ENCODE measurements around the gene ANAPC7. TPM values are rescaled to one million over a fixed set of nuclear protein-coding genes. Genes with fewer than 3 reads are reported as not detected.
"Not testable (repeated sequence)": the region's sequence is repeated elsewhere in the genome, so short reads cannot be mapped to it uniquely, and the experiment has no call there.

ANAPC7 gene
- polyA plus RNA-seq, 1 donor from 2014 or later = 24.9 TPM

DNA sequence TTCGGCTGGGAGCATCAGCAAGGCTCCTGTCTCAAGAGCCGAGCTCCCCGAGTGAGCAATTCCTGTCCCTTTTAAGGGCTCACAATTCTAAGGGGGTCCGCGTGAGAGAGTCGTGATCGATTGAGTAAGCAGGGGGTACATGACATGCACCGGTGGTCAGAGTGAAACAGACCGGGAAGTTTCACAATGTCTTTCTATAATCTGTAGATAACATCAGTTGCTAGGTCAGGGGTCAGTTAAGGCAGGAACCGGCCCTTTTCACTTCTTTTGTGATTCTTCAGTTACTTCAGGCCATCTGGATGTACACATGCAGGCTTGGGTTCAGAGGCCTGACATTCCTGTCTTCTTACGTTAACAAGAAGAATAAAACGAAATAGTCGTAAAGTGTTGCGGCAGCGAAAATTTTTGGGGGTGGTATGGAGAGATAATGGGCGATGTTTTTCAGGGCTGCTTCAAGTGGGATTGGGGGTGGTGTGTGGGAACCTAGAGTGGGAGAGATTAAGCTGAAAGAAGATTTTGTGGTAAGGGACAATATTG is 1.7 kb upstream of the ANAPC7 start:
- H3K4me3 Mint-ChIP-seq, H3K27me3 Mint-ChIP-seq, H3K9me3 Mint-ChIP-seq, H3K27ac Mint-ChIP-seq, H3K36me3 Mint-ChIP-seq: not testable (repeated sequence)
- H3K4me1 Mint-ChIP-seq = peaks cover 14 to 20% (median 14%) of the 10 kb centered on the region in 3 donors

DNA sequence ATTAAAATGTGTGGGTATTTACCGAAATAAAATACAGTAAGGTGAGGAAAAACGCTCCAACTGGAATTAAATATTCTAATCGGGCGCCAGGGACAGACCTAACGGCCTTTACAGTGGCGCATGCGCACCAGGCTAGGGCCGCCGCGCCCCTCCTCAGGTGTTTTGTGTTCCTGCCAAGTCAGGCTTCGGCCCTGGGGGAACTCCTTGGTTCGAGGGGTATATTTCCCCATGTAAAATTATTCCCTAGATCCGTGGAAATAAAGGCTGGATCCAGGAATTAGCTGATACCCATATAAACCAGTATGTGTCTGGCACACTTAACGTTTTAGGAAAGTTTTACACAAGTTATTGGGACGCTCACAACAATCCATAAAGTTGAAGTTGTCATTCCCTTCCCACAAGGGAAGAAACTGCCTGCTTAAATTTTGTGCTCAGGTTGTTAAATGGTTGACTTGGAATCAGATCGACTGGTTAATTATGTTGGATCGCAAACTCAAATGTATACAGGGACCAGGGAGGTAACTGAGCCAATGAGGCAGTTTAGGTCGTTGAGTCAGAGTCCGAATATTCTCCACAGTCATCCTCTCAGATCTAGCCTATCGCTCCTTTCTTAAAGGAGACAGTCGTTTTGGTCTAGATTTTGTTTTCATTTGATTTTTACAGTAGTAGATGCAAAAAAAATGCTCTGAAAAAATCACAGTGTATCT is 621 bp upstream of the ANAPC7 start:
- H3K36me3 Mint-ChIP-seq = peaks cover 2% of the 10 kb centered on the region

DNA sequence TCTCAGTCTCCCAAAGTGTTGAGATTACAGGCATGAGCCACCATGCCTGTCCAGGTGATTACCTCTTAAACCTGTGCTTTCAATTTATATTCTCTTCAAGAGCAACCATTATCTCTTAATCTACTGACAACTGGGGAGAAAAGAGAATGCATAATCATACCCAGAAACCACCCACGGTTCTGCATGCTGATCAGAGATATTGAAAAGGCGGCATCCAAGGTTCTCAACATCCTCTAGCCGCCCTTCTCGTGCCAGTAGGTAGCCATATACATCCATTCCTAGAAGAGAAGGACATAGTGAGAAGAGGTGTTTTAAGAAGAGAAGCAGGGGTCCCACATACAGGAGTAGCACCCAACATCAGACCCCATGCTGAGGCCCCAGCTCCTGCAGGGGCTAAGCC is 20.8 kb downstream of the ANAPC7 start:
- Mint-ChIP-seq H3K9me3 (no peaks in the 10 kb centered on the region), H3K4me1 (peaks cover 3 to 4% (median 4%) of the 10 kb centered on the region in 3 donors), H3K27me3 (no peaks in the 10 kb centered on the region), H3K36me3 (peaks cover 4% of the 10 kb centered on the region), H3K27ac (no peak overlapping the region), H3K4me3 (no peak overlapping the region)

More for the DNA sequence above, 621 bp upstream of the ANAPC7 start:
- Mint-ChIP-seq H3K4me1 (peaks cover 17 to 22% (median 21%) of the 10 kb centered on the region in 3 donors), H3K27ac (peak overlapping the region; percentile 99 to 100 (median 99)), H3K9me3 (no peaks in the 10 kb centered on the region), H3K27me3 (no peaks in the 10 kb centered on the region), H3K4me3 (peak overlapping the region in 3 of 4 donors; percentile 98 to 100 (median 99))

DNA sequence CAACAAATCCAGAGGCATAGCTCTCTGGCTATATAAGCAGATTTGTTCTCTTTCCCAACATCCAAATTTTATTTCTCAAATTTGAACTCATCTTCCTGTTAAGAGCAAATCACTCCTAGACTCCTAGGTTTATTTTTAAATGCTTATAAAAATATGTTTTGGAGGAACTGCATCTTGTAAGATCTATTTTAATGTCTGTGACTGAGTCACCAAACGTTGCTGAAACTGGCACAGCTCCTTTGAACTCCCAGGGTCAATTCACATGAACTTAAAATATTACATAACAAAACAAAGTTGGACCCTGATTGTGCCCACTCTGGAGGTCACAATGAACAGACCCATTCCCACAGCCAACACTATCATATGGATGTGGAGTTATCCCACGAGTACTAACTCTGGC is 23.9 kb downstream of the ANAPC7 start:
- Mint-ChIP-seq H3K27ac (no peak overlapping the region), H3K4me3 (no peak overlapping the region), H3K36me3 (peaks cover 8% of the 10 kb centered on the region), H3K27me3 (no peaks in the 10 kb centered on the region), H3K4me1 (peaks cover 0 to 2% (median 2%) of the 10 kb centered on the region in 3 donors), H3K9me3 (no peaks in the 10 kb centered on the region)

DNA sequence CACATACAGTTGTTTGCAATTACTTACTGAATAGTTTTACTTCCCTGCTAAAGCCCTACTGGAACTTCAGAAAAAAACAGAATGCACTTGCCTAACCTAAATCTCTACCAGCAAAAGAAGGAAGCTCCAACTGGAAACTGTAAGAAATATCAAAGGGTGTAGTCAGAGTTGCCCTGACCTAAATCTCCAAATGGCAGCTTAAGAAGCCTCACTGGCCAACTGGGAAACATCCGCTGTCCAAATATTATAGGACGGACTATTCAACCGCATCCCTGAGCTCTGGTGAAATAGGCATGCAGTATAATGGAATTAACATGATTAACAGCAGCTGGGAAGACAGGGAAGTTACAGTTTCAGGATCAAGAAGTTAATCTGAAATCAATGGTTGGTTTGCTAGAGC is 24.3 kb downstream of the ANAPC7 start:
- Mint-ChIP-seq H3K36me3 (peaks cover 8% of the 10 kb centered on the region), H3K9me3 (no peaks in the 10 kb centered on the region), H3K27me3 (no peaks in the 10 kb centered on the region), H3K4me3 (no peak overlapping the region), H3K27ac (no peak overlapping the region), H3K4me1 (peaks cover 0 to 2% (median 0%) of the 10 kb centered on the region in 3 donors)

DNA sequence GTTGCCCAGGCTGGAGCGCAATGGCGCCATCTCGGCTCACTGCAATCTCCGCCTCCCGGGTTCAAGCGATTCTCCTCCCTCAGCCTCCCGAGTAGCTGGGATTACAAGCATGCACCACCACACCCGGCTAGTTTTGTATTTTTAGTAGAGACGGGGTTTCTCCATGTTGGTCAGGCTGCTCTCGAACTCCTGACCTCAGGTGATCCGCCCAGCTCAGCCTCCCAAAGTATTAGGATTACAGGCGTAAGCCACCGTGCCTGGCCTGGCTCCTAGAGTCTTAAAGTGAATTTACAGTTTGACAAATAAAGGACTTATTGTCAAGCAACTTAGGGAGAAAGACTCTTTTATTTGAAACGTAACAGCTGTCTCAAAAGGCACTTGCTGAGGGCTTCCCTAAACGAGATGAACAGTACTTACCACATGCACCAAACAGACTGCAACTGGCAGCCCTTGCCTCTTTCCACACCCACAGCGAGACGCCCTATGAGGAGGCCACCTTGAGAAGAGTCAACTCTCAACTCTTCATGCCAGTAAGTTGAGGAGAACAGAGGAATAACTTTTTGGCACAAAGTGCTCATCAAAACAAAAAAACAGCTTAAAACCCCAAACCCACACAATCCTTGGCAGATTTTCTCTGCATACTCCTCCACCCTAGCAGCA is 25.2 kb downstream of the ANAPC7 start:
- H3K36me3 Mint-ChIP-seq, H3K9me3 Mint-ChIP-seq, H3K27me3 Mint-ChIP-seq, H3K27ac Mint-ChIP-seq, H3K4me3 Mint-ChIP-seq, H3K4me1 Mint-ChIP-seq: not testable (repeated sequence)

DNA sequence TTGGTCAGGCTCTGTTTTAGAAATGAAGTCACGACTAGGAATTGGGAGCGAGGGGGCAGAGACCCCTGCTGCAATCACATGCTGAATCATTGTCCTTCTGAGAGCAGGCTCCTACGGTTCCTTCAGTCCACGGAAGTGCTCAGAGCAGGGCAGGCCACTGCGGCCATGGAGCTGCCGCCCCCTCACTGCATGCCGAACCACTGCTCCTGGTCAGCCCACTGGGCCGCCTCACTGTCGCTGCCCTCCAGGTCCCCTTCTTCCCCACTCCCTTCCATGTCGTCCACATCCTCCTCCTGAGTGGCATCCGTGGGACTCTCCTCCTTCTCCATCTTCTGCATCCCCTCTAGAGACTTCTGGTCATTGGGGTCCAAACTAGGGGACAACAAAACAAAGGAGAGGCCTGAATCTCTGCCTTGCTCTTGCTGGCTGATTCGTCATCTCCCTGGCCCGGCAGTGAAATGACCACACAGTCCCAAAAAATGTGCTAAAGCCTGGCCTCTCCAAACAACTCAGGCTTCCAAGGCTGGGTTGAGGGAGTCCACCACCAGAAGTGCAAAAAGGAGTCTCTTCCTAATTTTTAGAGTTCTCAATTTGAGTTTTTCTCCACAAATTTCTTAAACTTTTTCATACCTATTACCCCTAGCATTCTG is 29.4 kb downstream of the ANAPC7 start:
- no peak overlapping the region for H3K27ac Mint-ChIP-seq
- no peak overlapping the region for H3K4me3 Mint-ChIP-seq
- H3K27me3 Mint-ChIP-seq = no peaks in the 10 kb centered on the region
- peaks cover 4% of the 10 kb centered on the region for H3K36me3 Mint-ChIP-seq
- H3K4me1 Mint-ChIP-seq = peaks cover 8 to 11% (median 10%) of the 10 kb centered on the region in 3 donors
- no peaks in the 10 kb centered on the region for H3K9me3 Mint-ChIP-seq

DNA sequence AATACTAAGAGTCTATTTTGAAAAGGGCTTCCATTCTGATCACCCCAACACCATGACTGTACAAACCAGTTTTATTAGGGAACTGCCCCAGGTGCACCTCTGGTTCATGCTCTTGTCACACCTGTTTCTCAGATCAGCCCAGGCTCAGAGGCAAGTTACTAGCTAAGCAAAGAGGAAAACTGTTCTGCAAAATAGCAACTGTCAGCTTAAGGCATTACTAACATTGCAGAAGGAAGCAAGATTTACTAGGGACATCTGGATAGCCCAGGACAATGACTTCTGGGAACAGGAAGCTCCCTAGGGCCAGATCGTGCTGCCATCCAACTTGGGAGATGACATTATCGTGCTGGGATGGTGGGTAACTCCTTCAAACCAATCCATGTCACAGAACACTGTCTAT is 30.1 kb downstream of the ANAPC7 start:
- H3K27ac Mint-ChIP-seq = no peak overlapping the region
- H3K4me1 Mint-ChIP-seq = peaks cover 11 to 13% (median 12%) of the 10 kb centered on the region in 3 donors
- H3K9me3 Mint-ChIP-seq = no peaks in the 10 kb centered on the region
- no peaks in the 10 kb centered on the region for H3K27me3 Mint-ChIP-seq
- peaks cover 4% of the 10 kb centered on the region for H3K36me3 Mint-ChIP-seq
- no peak overlapping the region for H3K4me3 Mint-ChIP-seq

DNA sequence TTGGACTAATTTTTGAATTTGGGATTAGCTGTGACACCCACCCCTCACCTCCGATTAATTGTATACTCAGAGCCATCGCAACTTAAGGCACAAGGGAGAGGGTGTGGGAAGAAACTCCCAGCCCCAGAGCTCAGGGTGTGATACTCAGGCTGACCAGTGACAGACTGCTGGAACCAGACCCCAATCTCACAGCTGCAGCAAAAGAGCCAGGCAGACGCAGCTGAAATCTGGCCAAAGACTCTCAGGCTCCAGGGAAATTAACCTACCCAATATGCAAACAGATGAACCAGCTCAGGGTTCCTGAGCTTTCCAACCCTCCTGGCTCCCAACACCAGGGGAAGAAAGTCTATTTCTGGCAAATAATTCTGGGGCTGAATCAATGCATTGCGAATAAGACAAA is 30.5 kb downstream of the ANAPC7 start:
- Mint-ChIP-seq H3K4me3 (no peak overlapping the region), H3K4me1 (peaks cover 12 to 15% (median 14%) of the 10 kb centered on the region in 3 donors), H3K36me3 (peaks cover 4% of the 10 kb centered on the region), H3K27me3 (no peaks in the 10 kb centered on the region), H3K9me3 (no peaks in the 10 kb centered on the region), H3K27ac (peak overlapping the region in 1 of 3 donors; percentile 89)

DNA sequence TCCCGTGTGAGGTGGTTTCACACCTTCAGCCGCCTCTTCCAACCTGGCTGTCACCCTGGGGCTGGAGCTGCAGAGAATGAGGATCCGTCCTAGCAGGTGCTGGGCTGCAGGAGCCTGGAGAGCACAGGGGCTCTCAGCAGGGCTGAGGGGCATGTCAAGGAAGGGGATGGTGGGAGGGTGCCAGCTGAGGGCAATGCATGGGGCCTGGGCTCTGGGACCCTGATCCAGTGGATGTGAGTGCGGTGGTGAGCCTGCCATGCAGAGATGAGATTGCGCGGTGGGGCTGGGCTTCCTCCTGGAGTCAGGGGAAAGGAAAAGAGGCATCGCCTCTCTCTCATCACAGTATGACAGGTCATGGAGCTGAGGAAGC is 31.5 kb downstream of the ANAPC7 start:
- peaks cover 12 to 15% (median 14%) of the 10 kb centered on the region in 3 donors for H3K4me1 Mint-ChIP-seq
- peaks cover 4% of the 10 kb centered on the region for H3K36me3 Mint-ChIP-seq
- peak overlapping the region in 2 of 3 donors; percentile 88 to 89 for H3K27ac Mint-ChIP-seq

DNA sequence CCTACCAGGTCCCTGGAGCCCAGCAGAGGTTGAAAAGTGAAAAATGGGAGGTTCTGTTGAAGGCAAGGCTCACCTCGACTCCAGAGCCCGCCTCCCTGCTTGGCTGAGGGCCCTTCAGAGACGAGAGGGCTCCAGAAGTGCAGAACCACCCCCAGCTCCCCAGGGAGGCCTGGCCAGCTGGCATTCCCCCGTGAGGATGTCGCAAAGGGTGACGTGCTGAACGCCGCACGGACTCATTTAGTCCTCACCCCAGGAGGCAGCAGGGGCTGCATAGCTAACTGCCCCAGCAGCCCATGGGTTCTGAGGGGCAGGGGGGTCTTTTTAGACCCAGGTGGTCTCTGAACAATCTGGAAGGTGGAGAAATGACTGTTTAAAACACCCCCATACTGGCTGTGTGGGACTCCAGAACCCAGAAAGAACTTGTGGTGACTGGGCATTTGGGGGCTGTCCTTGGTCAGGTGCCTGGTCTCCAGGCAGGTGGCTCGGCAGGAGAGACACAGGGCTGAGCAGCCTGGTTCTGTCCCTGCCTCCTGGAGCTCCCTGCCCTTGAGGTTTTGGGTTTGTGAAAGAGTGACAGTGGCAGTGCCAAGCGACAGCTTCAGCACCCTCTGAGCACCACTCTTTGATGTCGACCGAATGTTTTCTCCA is 32.0 kb downstream of the ANAPC7 start:
- Mint-ChIP-seq H3K27ac (peak overlapping the region; percentile 88 to 91 (median 89)), H3K4me3 (peak overlapping the region in 2 of 4 donors; percentile 33 to 73), H3K4me1 (peaks cover 12 to 15% (median 14%) of the 10 kb centered on the region in 3 donors)

More for the DNA sequence above, 31.5 kb downstream of the ANAPC7 start:
- no peaks in the 10 kb centered on the region for H3K27me3 Mint-ChIP-seq
- no peaks in the 10 kb centered on the region for H3K9me3 Mint-ChIP-seq
- no peak overlapping the region for H3K4me3 Mint-ChIP-seq

DNA sequence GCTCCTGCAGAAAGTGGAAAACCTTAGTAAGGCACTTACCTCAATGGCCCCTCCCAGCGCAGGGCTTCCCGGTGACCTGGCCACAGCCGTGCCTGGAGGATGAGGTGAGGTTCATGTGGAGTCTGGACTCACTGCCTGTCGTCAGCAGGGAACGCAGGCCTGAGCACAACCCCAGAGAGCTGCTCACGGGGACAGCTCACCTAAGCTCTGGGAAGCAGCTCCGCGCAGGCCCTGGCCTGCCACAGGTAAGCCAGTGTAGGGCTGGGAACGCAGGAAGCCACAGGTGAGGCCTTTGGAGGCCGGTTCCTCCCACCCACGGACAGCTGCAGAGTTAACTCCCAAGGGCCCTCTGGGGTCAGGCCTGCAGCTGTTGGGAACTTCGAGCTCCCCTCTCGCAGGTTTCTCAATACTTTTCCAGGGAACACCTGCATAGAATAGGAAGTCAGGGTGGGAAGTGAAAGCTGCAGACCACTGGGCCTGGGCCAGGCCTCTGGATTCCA is 32.7 kb downstream of the ANAPC7 start:
- Mint-ChIP-seq H3K36me3 (peaks cover 2% of the 10 kb centered on the region), H3K27ac (peak overlapping the region in 2 of 3 donors; percentile 88 to 89), H3K4me3 (peak overlapping the region in 1 of 4 donors; percentile 63), H3K27me3 (no peaks in the 10 kb centered on the region), H3K4me1 (peaks cover 12 to 15% (median 14%) of the 10 kb centered on the region in 3 donors), H3K9me3 (no peaks in the 10 kb centered on the region)

More for the DNA sequence above, 32.0 kb downstream of the ANAPC7 start:
- H3K36me3 Mint-ChIP-seq = peaks cover 4% of the 10 kb centered on the region
- no peaks in the 10 kb centered on the region for H3K9me3 Mint-ChIP-seq
- no peaks in the 10 kb centered on the region for H3K27me3 Mint-ChIP-seq

DNA sequence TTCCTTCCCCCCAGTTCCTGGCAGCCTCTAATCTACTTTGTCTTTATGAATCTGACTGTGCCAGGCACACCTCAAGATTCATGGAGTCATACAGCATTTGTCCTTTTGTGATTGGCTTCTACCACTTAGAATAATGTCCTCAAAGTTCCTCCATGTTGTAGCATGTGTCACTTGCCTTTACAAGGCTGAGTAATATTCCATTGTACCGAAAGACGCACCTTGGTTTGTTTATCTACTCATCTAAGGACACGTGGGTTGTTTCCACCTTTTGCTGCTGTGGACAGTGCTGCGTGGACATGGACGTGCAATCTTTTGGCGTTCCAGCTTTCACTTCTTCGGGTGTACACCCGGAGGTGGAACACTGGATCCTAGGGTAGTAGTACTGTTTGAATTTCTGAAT is 33.5 kb downstream of the ANAPC7 start:
- no peak overlapping the region for H3K27ac Mint-ChIP-seq
- H3K9me3 Mint-ChIP-seq = no peaks in the 10 kb centered on the region
- peaks cover 12 to 15% (median 12%) of the 10 kb centered on the region in 3 donors for H3K4me1 Mint-ChIP-seq

DNA sequence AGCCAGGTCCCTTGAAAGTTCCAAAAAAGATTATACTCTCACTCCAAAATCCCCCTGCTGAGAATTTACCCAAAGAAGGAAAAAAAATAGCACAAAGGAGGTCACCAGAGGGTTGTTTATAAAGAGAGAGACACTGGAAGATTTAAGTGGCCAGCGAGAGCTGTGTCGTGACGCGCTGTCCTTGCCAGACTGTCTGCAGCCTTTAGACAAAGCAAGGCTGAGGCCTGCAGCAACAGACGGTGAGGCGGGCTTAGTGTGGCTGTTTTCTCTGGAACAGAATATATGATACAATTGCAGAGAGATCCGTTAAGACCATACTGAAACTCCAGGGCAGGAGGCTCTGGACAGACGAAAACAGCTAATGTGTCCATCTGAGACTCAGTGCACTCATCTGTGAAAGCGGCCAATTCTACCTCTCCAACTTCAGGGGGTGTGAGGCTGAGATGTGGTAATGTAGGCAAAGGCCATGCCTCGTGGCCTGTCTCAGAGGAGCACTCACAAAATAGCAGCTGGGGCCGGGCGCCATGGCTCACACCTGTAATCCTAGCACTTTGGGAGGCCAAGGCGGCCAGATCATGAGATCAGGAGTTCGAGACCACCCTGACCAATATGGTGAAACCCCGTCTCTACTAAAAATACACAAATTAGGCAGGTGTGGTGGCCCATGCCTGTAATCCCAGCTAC is 36.2 kb downstream of the ANAPC7 start:
- H3K36me3 Mint-ChIP-seq = no peaks in the 10 kb centered on the region
- peak overlapping the region in 1 of 4 donors; percentile 41 for H3K4me3 Mint-ChIP-seq
- peaks cover 12 to 15% (median 12%) of the 10 kb centered on the region in 3 donors for H3K4me1 Mint-ChIP-seq
- H3K27ac Mint-ChIP-seq = peak overlapping the region in 1 of 3 donors; percentile 59
- no peaks in the 10 kb centered on the region for H3K9me3 Mint-ChIP-seq
- no peaks in the 10 kb centered on the region for H3K27me3 Mint-ChIP-seq

More for the DNA sequence above, 33.5 kb downstream of the ANAPC7 start:
- H3K36me3 Mint-ChIP-seq = peaks cover under 1% of the 10 kb centered on the region
- H3K27me3 Mint-ChIP-seq = no peaks in the 10 kb centered on the region
- H3K4me3 Mint-ChIP-seq = no peak overlapping the region

All from IgD-negative memory B cell (primary cell).